Body of pancreas (tissue), 4 donors: Measurements from ENCODE around the gene SPHK2. TPM values are rescaled to one million over a fixed set of nuclear protein-coding genes. Genes with fewer than 3 reads are reported as not detected.

Experiments
- ATAC-seq: fragments of 150-250 bp; one replicate; pipeline ENCODE4 v1.9.1; 2016
- DNase-seq, 4 donors: peaks; one replicate each; pipeline ENCODE4 v3.0.0-alpha.2; 2019
- H3K27ac ChIP-seq, 4 donors: fragments of 200-600 bp; sonication (generic); 1 replicate in 3 of 4; 2 replicates in 1 of 4; pipeline versions ENCODE4 v1.5.1 to v1.6.1; 2016 to 2019; ENCODE audit warnings: mild to moderate bottlenecking in 1 of 4, mixed read lengths in 1 of 4, moderate library complexity in 1 of 4
- H3K27me3 ChIP-seq, 2 donors: fragments of 200-600 bp; sonication (generic); one replicate each; pipeline ENCODE4 v1.6.0; 2016; ENCODE audit warnings: mild to moderate bottlenecking in 1 of 2
- H3K36me3 ChIP-seq, 2 donors: fragments of 200-600 bp; sonication (generic); replicated peaks in 1 of 2; 2 replicates each; pipeline ENCODE4 v1.5.1; 2016; ENCODE audit warnings: low read depth in 2 of 2; ENCODE audit not compliant: insufficient read depth in 1 of 2
- H3K4me1 ChIP-seq: fragments of 200-600 bp; sonication (generic); one replicate; pipeline ENCODE4 v1.6.0; 2016
- H3K4me3 ChIP-seq, 2 donors: fragments of 200-600 bp; sonication (generic); 1 replicate in 1 of 2; 2 replicates in 1 of 2; pipeline ENCODE4 v1.5.1; 2016 to 2019
- H3K9me3 ChIP-seq, 3 donors: fragments of 200-600 bp; sonication (generic); 1 replicate in 2 of 3; 2 replicates in 1 of 3; pipeline ENCODE4 v1.5.1; 2016
- CTCF ChIP-seq, 7 experiments: fragments of 450-650 bp in 4 of 7; fragments of 200-600 bp in 3 of 7; sonication (generic) in 3 of 7; IDR thresholded peaks; one replicate each; pipeline ENCODE4 v1.5.1; 2016 to 2019; ENCODE audit warnings: antibody characterized with exemption in 7 of 7
- POLR2A ChIP-seq, 3 donors: fragments of 450-650 bp; IDR thresholded peaks; one replicate each; pipeline ENCODE4 v1.6.1; 2016; ENCODE audit warnings: antibody characterized with exemption in 3 of 3, mild to moderate bottlenecking in 2 of 3
- WGBS, 2 donors: methylation state at CpG; one replicate each; pipeline ENCODE4 v1.1.5; 2017; 5-methylcytosine and 5-hydroxymethylcytosine counted together
- intact Hi-C: fragments of 100-400 bp; cut with DNase I; formaldehyde crosslinking; loops from one replicate; pipeline ENCODE4 v1.15.1; 2023
- total RNA-seq, 2 donors: library from RNA; depleted of rRNA; stranded (reverse); fragments of >200 nt; gene quantifications; one replicate each; pipeline ENCODE4 v1.1.0, GENCODE V29; 2016

The SPHK2 gene
- total RNA-seq = 10 to 100 TPM in 1 of 2 donors, 1 to 10 TPM in 1; 8.3 to 37.6 TPM

GRCh38 chr19:48618916-48619691 is at the start of gene SPHK2, which contains the start of gene RPL18:
TSS of gene SPHK2 (plus strand) at chr19:48619506. CDS start at chr19:48620515, 1,009 bp downstream.
TSS of gene RPL18 (minus strand) at chr19:48619178. CDS start at chr19:48619143, 35 bp downstream.
- no peaks in the 10 kb centered on the region for H3K9me3 ChIP-seq
- ATAC-seq = peak; percentile 91
- peak within 1 kb of the TSS; percentile 86 to 94 (median 88) for H3K27ac ChIP-seq
- TF ChIP-seq POLR2A (IDR thresholded peaks at IDR 0.05) = peak; percentile 85 to 96 (median 92)
- peak in 1 of 7 experiments; percentile 4 for TF ChIP-seq CTCF (IDR thresholded peaks at IDR 0.05)
- H3K27me3 ChIP-seq = no peaks in the 10 kb centered on the region
- intact Hi-C loops = no loop called here
- WGBS, 2 donors = 0% methylated on average over 16 to 69 of the region's 69 CpGs
- peaks cover 12 to 16% of the 10 kb centered on the region in 2 donors for H3K36me3 ChIP-seq
- peak; percentile 98 to 100 (median 98) for DNase-seq
- H3K4me1 ChIP-seq = peaks cover 50% of the 10 kb centered on the region
- H3K4me3 ChIP-seq = peak within 1 kb of the TSS; percentile 71 to 81

- DNase-seq (no peak), ATAC-seq (no peak)
- Histone ChIP-seq H3K4me3 (no peak overlapping the region), H3K9me3 (no peaks in the 10 kb centered on the region), H3K4me1 (peaks cover 8% of the 10 kb centered on the region), H3K27ac (no peak overlapping the region), H3K36me3 (no peaks in the 10 kb centered on the region), H3K27me3 (no peaks in the 10 kb centered on the region)
- 55 to 81% methylated on average over 10 to 11 of the region's 11 CpGs for WGBS, 2 donors
- intact Hi-C loops = no loop called here
- no peak for TF ChIP-seq POLR2A (IDR thresholded peaks at IDR 0.05)
- no peak for TF ChIP-seq CTCF (IDR thresholded peaks at IDR 0.05)
Measured at GRCh38 chr19:48569814-48570213, 49.5 kb upstream of the SPHK2 start.

GRCh38 chr19:48571378-48572162 is 47.7 kb upstream of the SPHK2 start:
- ATAC-seq = no peak
- TF ChIP-seq POLR2A (IDR thresholded peaks at IDR 0.05) (no peak), CTCF (IDR thresholded peaks at IDR 0.05) (no peak)
- Histone ChIP-seq H3K4me1 (peaks cover 8% of the 10 kb centered on the region), H3K27ac (no peak overlapping the region), H3K36me3 (no peaks in the 10 kb centered on the region), H3K9me3 (no peaks in the 10 kb centered on the region), H3K4me3 (no peak overlapping the region), H3K27me3 (no peaks in the 10 kb centered on the region)
- intact Hi-C loops = no loop called here
- DNase-seq = peak in 1 of 4 donors; percentile 42
- whole genome bisulfite sequencing, 2 donors = 61 to 68% methylated on average over 4 to 5 of the region's 5 CpGs

GRCh38 chr19:48573163-48573505 is 46.2 kb upstream of the SPHK2 start:
- no peak for ATAC-seq
- Histone ChIP-seq H3K9me3 (no peaks in the 10 kb centered on the region), H3K27ac (no peak overlapping the region), H3K27me3 (no peaks in the 10 kb centered on the region), H3K36me3 (no peaks in the 10 kb centered on the region), H3K4me1 (peaks cover 7% of the 10 kb centered on the region), H3K4me3 (no peak overlapping the region)
- DNase-seq = no peak
- WGBS, 2 donors = 69 to 70% methylated on average over 12 of the region's 12 CpGs
- intact Hi-C loops = no loop called here
- TF ChIP-seq CTCF (IDR thresholded peaks at IDR 0.05) = no peak
- TF ChIP-seq POLR2A (IDR thresholded peaks at IDR 0.05) = no peak
